Tracheal epithelial cell (primary cell): ENCODE data around the gene RANBP3. TPM values are rescaled to one million over a fixed set of nuclear protein-coding genes. Genes with fewer than 3 reads are reported as not detected.

Experiments
- total RNA-seq: library from RNA; depleted of rRNA; stranded (reverse); fragments of >200 nt; gene quantifications from 2 replicates; pipeline ENCODE4 v1.2.1, GENCODE V29; 2014

Gene RANBP3, protein sequence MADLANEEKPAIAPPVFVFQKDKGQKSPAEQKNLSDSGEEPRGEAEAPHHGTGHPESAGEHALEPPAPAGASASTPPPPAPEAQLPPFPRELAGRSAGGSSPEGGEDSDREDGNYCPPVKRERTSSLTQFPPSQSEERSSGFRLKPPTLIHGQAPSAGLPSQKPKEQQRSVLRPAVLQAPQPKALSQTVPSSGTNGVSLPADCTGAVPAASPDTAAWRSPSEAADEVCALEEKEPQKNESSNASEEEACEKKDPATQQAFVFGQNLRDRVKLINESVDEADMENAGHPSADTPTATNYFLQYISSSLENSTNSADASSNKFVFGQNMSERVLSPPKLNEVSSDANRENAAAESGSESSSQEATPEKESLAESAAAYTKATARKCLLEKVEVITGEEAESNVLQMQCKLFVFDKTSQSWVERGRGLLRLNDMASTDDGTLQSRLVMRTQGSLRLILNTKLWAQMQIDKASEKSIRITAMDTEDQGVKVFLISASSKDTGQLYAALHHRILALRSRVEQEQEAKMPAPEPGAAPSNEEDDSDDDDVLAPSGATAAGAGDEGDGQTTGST
- 28.6 and 28.7 TPM in 2 replicates for total RNA-seq

DNA sequence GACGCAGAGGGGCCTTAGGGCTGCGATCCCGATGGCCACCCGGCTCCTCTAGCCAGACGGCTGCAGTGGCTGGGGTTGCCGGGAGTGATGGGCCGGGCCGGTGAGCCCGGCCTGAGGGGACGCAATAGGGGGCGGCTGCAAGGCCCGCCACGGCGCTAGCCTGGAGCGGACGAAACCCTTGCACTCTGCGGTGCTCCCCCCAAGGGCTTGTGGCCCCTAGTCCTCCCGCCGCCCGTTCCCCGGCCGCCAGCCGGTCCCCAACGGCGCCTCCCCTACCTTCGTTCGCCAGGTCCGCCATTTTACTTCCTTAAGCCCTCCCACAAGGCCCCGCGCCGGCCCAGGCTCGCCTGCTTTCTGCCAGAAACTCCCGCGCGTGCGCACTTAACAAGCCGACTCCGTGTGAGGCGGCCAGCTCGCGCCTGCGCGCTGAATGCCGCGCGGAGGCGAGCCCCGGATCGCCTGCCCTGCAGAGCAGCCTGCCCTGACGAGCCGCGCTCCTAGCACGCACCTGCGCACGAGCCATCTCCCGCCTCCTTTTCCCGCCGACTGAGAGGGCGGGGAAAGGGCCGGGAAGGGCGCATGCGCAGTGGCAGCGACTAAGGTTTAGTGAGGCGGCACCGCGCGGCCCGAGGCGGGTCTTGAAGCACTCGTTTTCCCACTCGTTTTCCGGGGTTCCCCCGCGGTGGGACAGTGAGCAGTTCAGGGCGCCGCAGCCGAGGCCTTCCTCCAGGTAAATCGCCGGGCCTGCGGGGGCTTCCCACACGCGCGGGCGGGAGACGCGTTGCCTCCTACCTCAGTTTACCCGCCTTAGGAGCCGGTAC, at the start of gene RANBP3:
Gene RANBP3 (minus strand): TSS at position 356 of the 821 bp plus-strand sequence. CDS start 58 bp downstream, at position 298.

DNA sequence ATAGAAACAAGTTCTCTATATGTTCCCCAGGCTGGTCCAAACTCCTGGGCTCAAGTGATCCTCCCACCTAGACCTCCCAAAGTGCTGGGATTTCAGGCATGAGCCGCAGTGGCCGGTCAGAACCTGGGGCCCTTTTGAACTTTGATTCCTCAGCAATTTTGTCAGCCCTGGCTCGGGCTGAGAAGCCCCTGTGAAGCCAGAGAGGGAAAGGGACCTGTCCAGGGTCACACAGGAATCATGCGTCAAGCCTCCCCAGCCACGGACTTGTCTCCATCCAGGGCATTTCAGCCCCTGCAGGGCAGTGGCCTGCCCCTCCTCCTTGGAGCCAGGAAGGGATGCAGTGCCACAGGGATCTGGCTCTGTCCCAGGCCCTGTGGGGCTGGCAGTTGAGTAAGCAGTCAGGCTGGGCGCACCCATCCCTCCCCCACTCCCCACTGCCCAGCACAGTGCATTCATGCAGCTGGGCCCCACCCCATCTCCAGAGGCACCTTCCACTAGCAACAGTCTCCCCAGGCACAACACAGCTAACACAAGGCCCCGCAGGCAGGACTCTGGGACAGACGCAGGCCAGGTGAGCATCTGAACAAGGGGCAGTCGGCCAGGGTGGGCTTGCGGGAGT, 64.1 kb downstream of the RANBP3 start, which contains the start of gene CAPS:
Gene CAPS (plus strand): TSS at position 516 of the 619 bp plus-strand sequence. CDS start 153 bp downstream, outside the sequence.

DNA sequence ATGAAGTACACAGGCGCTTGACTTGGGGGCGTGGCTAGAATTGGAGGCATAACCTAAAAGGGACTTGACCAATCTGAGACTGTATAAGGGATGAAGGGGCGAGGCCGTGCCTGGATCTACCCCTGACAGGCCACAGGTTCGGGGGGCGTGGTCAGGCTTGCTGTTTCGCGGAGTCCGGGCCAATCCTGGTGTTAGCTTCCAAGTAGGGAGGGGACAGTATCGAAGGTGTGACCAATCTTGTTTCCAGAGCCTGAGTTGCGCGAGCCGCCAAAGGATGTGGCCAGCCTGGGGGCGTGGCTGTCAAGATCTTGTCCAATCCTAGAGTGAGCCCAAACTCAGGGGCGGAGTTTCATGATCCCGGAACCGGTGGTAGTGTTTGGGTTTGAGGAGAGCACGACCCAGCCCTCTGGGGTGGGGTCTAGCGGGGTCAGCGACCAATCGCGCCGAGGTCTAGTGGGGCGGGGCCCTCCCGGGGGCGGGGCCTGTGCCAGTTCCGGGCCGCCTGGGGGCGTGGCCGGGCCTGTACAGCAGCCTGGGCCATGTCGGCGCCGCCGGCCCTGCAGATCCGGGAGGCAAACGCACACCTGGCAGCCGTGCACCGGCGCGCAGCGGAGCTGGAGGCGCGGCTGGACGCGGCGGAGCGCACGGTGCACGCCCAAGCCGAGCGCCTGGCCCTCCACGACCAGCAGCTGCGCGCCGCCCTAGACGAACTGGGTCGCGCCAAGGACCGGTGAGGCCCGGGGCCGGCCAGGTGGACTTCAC, 73.4 kb downstream of the RANBP3 start, which contains the start of gene VMAC:
Gene VMAC (plus strand): TSS at position 521 of the 762 bp plus-strand sequence. CDS start 19 bp downstream, at position 540.

DNA sequence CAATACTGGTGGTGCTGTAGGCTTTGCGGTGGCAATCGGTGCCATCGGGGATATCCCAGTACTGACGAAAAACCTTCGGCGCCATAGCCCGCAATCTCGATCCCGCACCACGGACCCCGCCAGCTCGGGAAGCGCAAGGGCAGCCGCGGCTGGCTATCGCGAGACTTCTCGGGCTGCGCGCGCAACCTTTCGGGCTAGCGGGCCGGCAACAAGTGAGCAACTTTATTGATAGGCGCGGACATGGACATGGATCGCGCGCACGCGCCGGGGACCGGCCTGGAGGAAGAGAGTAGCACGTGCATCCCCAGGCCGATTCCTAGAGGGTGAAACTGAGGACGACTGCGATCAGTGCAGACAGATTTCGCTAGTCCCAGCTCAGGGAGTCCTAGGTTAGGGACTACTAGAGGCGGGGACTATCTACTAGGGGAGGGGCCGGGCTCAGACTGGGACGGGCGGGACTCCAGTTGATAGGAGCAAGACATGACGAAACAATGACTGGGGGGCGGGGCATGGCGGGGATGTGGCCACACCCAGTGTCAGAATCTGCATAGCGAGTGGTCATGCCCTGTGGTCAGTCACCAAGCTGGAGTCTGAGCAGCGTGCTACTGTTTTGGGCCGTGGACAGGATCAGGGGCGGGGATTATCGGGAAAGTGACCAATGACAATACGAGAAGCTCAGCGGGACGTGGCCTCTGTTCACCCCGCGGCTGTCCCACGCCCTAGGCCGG, 74.2 kb downstream of the RANBP3 start, which contains the start of gene NDUFA11:
Gene NDUFA11 (minus strand): TSS at position 167 of the 728 bp plus-strand sequence. CDS start 82 bp downstream, at position 85.

Other genes starting within 250 kb of the RANBP3 start
- gene PRR22, start 193.4 kb downstream of the RANBP3 start, total RNA-seq: 0.48 TPM in 1 of 2 replicates, not detected in the other
- gene DUS3L, start 187.0 kb downstream of the RANBP3 start, total RNA-seq: 41.2 and 42.0 TPM in 2 replicates
- gene NRTN, start 173.1 kb downstream of the RANBP3 start, total RNA-seq: 0.21 and 0.24 TPM in 2 replicates
- under 0.01 and 2.8 TPM in 2 replicates for gene FUT6, start 138.4 kb downstream of the RANBP3 start, total RNA-seq
- 7.5 and 12.1 TPM in 2 replicates for gene FUT3, start 126.7 kb downstream of the RANBP3 start, total RNA-seq
- not detected in 2 replicates for gene FUT5, start 107.6 kb downstream of the RANBP3 start, total RNA-seq
- 317 and 329 TPM in 2 replicates for gene NDUFA11, start 74.3 kb downstream of the RANBP3 start, total RNA-seq
- gene VMAC, start 73.3 kb downstream of the RANBP3 start, total RNA-seq: 3.1 and 6.2 TPM in 2 replicates
- 6.5 and 8.5 TPM in 2 replicates for gene CAPS, start 63.9 kb downstream of the RANBP3 start, total RNA-seq
- 3.4 and 9.4 TPM in 2 replicates for gene RFX2, start 132.4 kb upstream of the RANBP3 start, total RNA-seq
- not detected in 2 replicates for gene ACSBG2, start 157.5 kb upstream of the RANBP3 start, total RNA-seq